Activated CD8-positive, alpha-beta memory T cell treated with anti-CD3 and anti-CD28 coated beads for 4 hours (primary cell): Measurements from ENCODE around the gene MCM9.
A peak's percentile ranks its signal among the peaks of the same experiment; 100 is the strongest.
"Not testable (repeated sequence)": the region's sequence is repeated elsewhere in the genome, so short reads cannot be mapped to it uniquely, and the experiment has no call there.

Source experiments
- DNase-seq, 2 donors: peaks; one replicate each; pipeline ENCODE4 v3.0.0-alpha.2; 2020; ENCODE audit warnings: low read depth in 2 of 2

The MCM9 gene

GRCh38 chr6:118893807-118894424 lies 41.0 kb downstream of the MCM9 start, which contains the start of gene ASF1A:
TSS of gene ASF1A (plus strand) at chr6:118894152. CDS start at chr6:118894414, 262 bp downstream.
- DNase-seq = peak; percentile 79 to 89

GRCh38 chr6:118893064-118893806 lies 41.7 kb downstream of the MCM9 start:
- DNase-seq = no peak

DNA sequence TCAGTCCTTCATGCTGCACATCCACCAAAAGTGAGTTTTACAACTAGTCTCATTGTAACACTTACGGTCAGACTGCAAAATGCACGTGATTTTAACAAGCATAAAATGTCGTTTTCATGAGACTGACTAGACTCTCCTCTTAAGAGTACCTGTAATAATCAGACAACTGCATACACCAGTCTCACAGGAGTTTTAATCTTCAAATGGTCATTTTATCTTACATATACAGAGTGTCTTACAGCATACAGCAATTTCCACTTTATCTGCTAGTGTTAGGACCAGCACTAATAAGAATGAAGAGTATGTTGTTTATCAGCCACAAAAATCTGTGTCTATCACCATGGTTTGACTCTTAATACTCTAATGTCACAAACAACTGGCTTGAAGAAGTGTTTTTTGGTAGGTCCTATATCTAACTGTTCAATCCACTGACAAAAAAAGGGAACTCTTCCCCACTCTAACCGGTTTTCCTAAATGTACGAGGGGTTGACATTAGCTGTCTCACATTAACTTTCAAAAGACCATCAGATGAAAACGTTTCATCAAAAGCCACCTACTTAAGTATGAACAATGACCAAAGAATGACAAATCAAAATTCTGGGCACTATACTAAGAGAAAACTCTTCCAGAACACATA lies 42.5 kb downstream of the MCM9 start:
- no peak for DNase-seq

DNA sequence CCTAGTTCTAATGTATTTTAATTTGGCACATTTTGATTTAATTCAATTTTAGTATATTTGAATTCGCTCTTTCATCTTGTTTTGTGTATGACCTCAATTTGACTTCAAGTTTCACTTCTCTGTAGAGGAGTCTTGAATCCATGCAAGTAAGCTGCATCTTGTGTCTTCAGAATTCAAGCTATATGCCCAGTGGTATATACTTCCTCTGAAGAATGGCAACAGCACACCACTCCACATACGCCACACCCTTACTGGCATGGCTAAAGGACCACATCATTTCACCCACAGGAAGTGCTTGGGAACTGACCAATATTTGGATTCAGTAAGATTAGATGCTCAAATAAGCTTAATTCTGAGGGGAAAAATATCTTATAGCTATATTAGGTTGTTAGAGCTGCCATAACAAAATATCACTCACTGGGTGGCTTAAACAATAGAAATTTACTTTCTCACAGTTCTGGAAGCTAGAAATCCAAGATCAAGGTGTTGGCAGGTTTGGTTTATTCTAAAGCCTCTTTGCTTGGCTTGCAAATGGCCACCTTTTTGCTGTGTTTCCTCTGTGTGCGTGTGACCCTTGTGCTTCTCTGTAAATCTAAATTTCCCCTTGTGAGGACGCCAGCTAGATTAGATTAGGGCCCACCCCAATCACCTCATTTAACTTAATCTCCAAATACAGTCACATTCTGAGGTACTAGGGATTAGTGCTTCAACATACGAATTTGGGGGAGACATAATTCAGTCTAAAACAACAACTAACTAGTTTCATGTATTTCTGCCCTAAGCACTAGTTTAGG lies 43.8 kb downstream of the MCM9 start:
- DNase-seq = no peak

DNA sequence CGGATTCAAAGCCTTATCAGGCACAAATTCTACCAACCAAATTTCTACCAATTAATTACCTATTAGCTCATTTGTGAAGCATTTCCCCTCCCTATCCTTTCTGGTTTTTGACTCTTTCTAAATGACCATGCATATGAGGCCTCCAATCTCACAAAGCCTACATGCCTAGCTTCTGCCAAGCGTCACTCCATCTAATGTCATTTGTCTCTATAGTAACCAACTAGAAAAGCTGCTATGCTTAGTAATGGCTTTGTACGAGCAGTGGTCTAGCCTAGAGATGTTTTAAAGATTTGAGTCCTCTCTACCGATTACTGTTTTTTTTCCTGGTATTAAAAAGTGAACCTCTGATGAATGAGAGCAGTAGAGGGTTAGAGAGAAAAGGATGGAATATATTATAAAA lies 45.8 kb downstream of the MCM9 start:
- DNase-seq = no peak

DNA sequence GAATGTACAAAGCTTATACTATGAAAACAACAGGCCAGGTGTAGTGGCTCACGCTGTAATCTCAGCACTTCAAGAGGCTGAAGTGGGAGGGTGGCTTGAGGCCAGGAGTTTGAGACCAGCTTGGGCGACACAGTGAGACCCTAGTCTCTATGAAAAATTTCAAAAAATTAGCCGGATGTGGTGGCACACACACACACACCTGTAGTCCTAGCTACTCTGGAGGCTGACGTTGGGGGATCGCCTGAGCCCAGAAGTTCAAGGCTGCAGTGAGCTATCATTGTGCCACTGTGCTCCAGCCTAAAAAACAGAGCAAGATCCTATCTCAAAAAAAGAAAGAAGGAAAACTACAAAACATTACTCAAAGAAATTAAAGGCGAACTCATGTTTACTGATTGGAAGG lies 48.3 kb downstream of the MCM9 start:
- DNase-seq = no peak

- DNase-seq = no peak
Measured at GRCh38 chr6:118882314-118882905, 52.5 kb downstream of the MCM9 start.

DNA sequence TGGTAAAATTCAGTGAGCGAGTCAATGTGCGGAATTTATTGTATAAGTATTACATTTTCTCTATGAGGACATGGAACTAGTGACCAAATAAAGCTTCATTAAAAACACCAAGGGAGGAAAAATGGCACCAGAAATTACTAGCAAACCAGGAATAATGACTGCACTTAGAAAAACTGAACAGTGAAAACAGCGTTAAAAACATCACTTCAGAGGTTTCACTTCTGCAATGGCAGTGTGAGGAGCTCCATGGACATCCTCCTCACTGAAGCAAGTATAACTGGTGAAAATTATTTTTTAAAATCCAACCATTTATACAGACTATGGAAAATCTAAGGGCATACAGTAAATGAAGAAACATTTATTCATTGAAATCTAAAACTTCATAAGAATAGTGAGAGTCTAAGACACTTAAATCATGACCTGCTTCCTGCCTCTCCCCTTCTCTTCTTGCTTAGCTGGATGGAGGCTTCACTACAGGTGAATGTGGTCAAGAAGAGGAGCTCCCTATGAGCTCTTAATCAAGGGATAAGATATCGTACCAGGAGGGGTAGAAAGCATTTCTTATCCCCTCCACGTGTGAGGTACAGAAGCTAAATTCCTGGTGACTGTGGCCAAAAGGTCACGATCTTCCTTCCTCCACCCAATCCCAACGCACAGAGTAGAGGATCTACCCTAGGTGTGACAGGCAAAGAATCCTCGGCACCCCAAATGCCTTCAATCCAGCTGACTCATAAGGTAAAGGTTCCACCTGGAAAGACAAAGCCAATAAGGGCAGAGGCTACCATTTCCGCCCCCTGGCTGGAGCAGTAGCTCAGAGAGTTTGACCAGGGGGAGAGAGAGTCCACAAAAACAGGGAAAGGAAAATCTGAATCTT lies 53.3 kb downstream of the MCM9 start:
- no peak for DNase-seq

DNA sequence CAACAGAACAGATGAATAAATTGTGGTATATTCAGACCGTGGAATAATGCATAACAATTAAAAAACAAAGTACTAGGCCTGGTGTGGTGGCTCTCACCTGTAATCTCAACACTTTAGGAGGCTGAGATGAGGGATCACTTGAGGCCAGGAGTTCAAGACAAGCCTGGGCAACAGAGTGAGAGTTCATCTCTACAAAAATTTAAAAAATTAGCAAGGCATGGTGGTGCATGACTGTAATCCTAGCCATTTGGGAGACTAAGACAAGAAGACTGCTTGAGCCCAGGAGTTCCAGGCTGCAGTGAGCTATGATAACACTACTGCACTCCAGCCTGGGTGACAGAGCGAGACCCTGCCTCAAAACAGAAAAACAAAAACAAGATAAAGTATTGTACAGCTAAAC lies 57.2 kb downstream of the MCM9 start:
- DNase-seq = no peak

- DNase-seq = no peak
Measured at GRCh38 chr6:118876814-118877213, 58.1 kb downstream of the MCM9 start.

DNA sequence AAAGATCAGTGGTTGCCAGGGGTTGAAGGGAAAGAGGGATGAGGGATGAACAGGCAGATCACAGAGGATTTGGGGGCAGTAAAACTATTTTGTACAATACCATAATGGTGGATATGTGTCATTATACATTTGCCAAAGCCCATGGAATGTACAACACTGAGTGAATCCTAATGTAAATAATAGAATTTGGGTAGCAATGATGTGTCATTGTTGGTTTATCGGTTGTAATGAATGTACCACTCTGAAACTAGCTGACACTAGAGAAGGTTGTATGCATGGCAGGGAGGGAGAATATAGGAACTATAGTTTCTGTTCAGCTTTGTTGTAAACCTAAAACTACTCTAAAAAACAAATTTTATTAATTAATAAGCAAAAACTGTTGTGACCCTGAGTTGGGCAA lies 58.8 kb downstream of the MCM9 start:
- DNase-seq = no peak

- no peak for DNase-seq
Measured at GRCh38 chr6:118875672-118876071, 59.3 kb downstream of the MCM9 start.

- DNase-seq = no peak
Measured at GRCh38 chr6:118873239-118873638, 61.7 kb downstream of the MCM9 start.

GRCh38 chr6:118872726-118873125 lies 62.2 kb downstream of the MCM9 start:
- no peak for DNase-seq

GRCh38 chr6:118872318-118872717 lies 62.6 kb downstream of the MCM9 start:
- DNase-seq = no peak

DNA sequence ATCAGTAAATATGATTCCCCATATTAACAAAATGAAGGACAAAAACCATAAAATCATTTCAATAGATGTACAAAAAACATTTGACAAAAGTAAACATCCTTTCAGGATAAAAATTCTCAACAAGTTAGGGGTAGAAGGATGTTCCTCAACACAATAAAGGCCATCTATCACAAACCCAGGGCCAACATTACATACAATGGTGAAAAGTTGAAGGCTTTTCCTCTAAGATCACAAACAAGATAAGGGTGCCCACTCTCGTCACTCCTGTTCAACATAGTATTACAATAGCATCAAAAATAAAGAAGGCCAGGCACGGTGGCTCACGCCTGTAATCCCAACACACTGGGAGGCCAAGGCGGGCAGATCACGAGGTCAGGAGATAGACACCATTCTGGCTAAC lies 63.6 kb downstream of the MCM9 start:
- no peak for DNase-seq

DNA sequence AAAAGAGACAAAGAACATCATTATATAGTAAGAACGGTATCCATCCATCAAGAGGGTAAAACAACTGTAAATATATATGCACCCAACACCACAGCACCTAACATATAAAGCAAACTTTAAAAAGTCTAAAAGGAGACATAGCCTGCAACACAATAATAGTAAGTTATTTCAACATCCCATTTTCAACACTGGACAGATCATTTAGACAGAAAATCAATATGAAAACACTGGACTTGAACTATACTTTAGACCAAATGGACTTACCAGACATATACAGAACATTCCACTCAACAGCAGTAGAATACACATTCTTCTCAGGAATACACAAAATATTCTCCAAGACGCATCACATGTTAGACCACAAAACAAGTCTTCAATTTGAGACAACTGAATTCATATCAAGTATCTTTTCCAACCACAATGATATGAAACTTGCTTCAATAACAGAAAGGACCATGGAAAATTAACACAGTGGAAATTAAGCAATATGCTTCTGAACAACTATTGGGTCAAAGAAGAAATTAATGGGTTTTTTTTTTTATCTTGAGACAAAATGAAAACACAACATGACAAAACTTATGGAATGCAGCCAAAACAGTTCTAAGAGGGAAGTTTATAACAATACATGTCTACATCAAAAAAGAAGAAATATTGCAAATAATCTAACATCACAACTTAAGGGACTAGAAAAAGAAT lies 64.9 kb downstream of the MCM9 start:
- no peak for DNase-seq

DNA sequence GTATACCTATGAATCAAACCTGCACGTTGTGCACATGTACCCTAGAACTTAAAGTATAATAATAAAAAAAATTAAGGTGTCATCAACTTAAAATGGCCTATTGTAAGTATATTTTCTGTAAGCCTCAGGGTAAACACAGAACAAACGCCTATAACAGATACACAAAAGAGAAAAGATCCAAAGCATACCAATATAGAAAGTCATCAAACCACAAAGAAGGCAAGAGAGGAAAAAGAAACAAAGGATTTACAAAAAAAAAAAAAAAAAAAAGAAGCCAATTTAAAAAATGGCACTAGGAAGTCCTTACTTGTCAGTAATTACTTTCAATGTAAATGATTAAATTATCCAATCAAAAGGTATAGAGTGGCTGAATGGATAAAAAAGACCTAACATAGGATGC lies 65.6 kb downstream of the MCM9 start:
- no peak for DNase-seq

- DNase-seq = not testable (repeated sequence)
Measured at GRCh38 chr6:118868901-118869300, 66.1 kb downstream of the MCM9 start.

- no peak for DNase-seq
Measured at GRCh38 chr6:118867181-118867580, 67.8 kb downstream of the MCM9 start.

DNA sequence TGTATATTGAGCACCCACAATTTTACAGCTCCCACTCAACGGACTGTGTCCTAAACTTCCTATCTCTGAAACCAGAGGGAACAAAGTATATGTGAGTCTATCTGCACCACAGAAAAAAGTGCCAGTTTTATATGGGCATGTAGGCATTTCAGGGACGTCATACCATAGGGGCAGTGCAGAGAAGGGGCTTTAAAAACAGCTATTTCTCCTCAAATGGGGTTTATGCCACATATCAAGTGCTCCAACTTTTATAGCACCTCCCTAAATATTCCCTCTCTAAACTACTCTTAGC lies 69.9 kb downstream of the MCM9 start:
- DNase-seq = no peak
